ENCODE measurements around the gene MYO1G. TPM values are rescaled to one million over a fixed set of nuclear protein-coding genes. Genes with fewer than 3 reads are reported as not detected.

MYO1G gene
- total RNA-seq, 4 donors from 2014 or later: 1.3 to 5.0 (median 2.6) TPM

- peak overlapping the region in 2 of 4 donors; percentile 35 to 74 for H3K27ac ChIP-seq
- 84 to 93% methylated on average over 3 to 14 of the region's 17 CpGs for WGBS, 2 donors
- no peaks in the 10 kb centered on the region for H3K27me3 ChIP-seq
- peak overlapping the region in 2 of 4 donors; percentile 28 to 57 for H3K4me3 ChIP-seq
- peaks cover 0 to 23% (median 0%) of the 10 kb centered on the region in 3 donors for H3K36me3 ChIP-seq
- H3K4me1 ChIP-seq: peaks cover 18 to 49% (median 33%) of the 10 kb centered on the region in 3 donors
- DNase-seq: no peak
- intact Hi-C loops (cut with DNase I): no loop called here
- TF ChIP-seq CTCF (IDR thresholded peaks at IDR 0.05) (no peak), POLR2A (IDR thresholded peaks at IDR 0.05) (no peak)
- H3K9me3 ChIP-seq: no peaks in the 10 kb centered on the region
Observed at GRCh38 chr7:44976746-44977196, 2.0 kb downstream of the MYO1G start.

GRCh38 chr7:44976040-44976745 lies 2.6 kb downstream of the MYO1G start:
- TF ChIP-seq CTCF (IDR thresholded peaks at IDR 0.05) (no peak), POLR2A (IDR thresholded peaks at IDR 0.05) (no peak)
- 96% methylated on average over 4 of the region's 6 CpGs; no CpG with 5 or more reads in 1 of the 2 donors for WGBS, 2 donors
- intact Hi-C loops (cut with DNase I): no loop called here
- Histone ChIP-seq H3K27me3 (no peaks in the 10 kb centered on the region), H3K4me3 (no peak overlapping the region), H3K9me3 (no peaks in the 10 kb centered on the region), H3K36me3 (peaks cover 0 to 17% (median 0%) of the 10 kb centered on the region in 3 donors), H3K4me1 (peaks cover 17 to 43% (median 27%) of the 10 kb centered on the region in 3 donors), H3K27ac (no peak overlapping the region)
- no peak for DNase-seq

GRCh38 chr7:44975331-44976039 lies 3.3 kb downstream of the MYO1G start:
- no peak for DNase-seq
- no peak overlapping the region for H3K4me3 ChIP-seq
- H3K9me3 ChIP-seq: no peaks in the 10 kb centered on the region
- WGBS, 2 donors: 93% methylated on average over 5 of the region's 12 CpGs; no CpG with 5 or more reads in 1 of the 2 donors
- H3K27me3 ChIP-seq: no peaks in the 10 kb centered on the region
- intact Hi-C loops (cut with DNase I): no loop called here
- peaks cover 0 to 15% (median 0%) of the 10 kb centered on the region in 3 donors for H3K36me3 ChIP-seq
- no peak overlapping the region for H3K27ac ChIP-seq
- peaks cover 11 to 36% (median 21%) of the 10 kb centered on the region in 3 donors for H3K4me1 ChIP-seq
- no peak for TF ChIP-seq CTCF (IDR thresholded peaks at IDR 0.05)
- no peak for TF ChIP-seq POLR2A (IDR thresholded peaks at IDR 0.05)

- no peak for DNase-seq
- no peak for TF ChIP-seq CTCF (IDR thresholded peaks at IDR 0.05)
- no peak for TF ChIP-seq POLR2A (IDR thresholded peaks at IDR 0.05)
- Histone ChIP-seq H3K9me3 (no peaks in the 10 kb centered on the region), H3K36me3 (peaks cover 0 to 15% (median 0%) of the 10 kb centered on the region in 3 donors), H3K27ac (no peak overlapping the region), H3K27me3 (no peaks in the 10 kb centered on the region), H3K4me1 (peaks cover 2 to 27% (median 12%) of the 10 kb centered on the region in 3 donors), H3K4me3 (no peak overlapping the region)
- intact Hi-C loops (cut with DNase I): no loop called here
- WGBS, 2 donors: 60% methylated on average over 1 of the region's 7 CpGs; no CpG with 5 or more reads in 1 of the 2 donors
Observed at GRCh38 chr7:44974549-44974948, 4.3 kb downstream of the MYO1G start.

Data from esophagus squamous epithelium (tissue), 5 donors.